Psoas muscle (tissue), 8 donors: ENCODE data around the gene PLEKHG2. TPM values are rescaled to one million over a fixed set of nuclear protein-coding genes. Genes with fewer than 3 reads are reported as not detected.
"Not testable (repeated sequence)": the region's sequence is repeated elsewhere in the genome, so short reads cannot be mapped to it uniquely, and the experiment has no call there.

Experiments
- ATAC-seq, 4 donors: fragments of 200-7000 bp; cut with Tn5 transposase; one replicate each; pipeline ENCODE4 v1.9.1; 2020; ENCODE audit warnings: moderate library complexity in 3 of 4, mild to moderate bottlenecking in 2 of 4
- DNase-seq, 2 donors: peaks; one replicate each; pipeline ENCODE4 v3.0.0-alpha.2; 2020
- H3K27ac ChIP-seq: fragments of 200-600 bp; one replicate; pipeline ENCODE4 v1.8.0; 2022
- H3K27me3 ChIP-seq, 3 donors: fragments of 200-600 bp in 1 of 3; one replicate each; pipeline versions ENCODE4 v1.6.1 to v1.8.0; 2013 to 2022; ENCODE audit warnings: low read length in 2 of 3, mild to moderate bottlenecking in 2 of 3, moderate library complexity in 1 of 3; ENCODE audit not compliant: insufficient read depth in 3 of 3
- H3K36me3 ChIP-seq, 2 donors: fragments of 200-600 bp in 1 of 2; one replicate each; pipeline versions ENCODE4 v1.6.1 to v1.8.0; 2013 to 2022; ENCODE audit warnings: low read depth in 1 of 2, mild to moderate bottlenecking in 1 of 2, moderate library complexity in 1 of 2; ENCODE audit not compliant: insufficient read depth in 1 of 2
- H3K4me1 ChIP-seq: fragments of 200-600 bp; one replicate; pipeline ENCODE4 v1.8.0; 2022
- H3K4me3 ChIP-seq: fragments of 200-600 bp; one replicate; pipeline ENCODE4 v1.8.0; 2022; ENCODE audit warnings: mild to moderate bottlenecking
- H3K9me3 ChIP-seq: fragments of 200-600 bp; one replicate; pipeline ENCODE4 v1.8.0; 2022
- WGBS, 3 donors: extraction: QIAGEN DNeasy Blood & Tissue Kit; methylation state at CpG; one replicate each; pipeline versions ENCODE4 v1.1.6 to v1.1.7; 2013; 5-methylcytosine and 5-hydroxymethylcytosine counted together
- intact Hi-C, 2 donors: fragments of 100-400 bp; cut with DNase I; formaldehyde crosslinking; loops; one replicate each; pipeline versions ENCODE4 v1.11.0 to v1.14.2; 2022
- polyA plus RNA-seq, 3 donors: library from polyadenylated mRNA; stranded (reverse); fragments of 200-250 nt; gene quantifications; one replicate each; pipeline ENCODE4 v1.2.3, GENCODE V29; 2013
- total RNA-seq, 4 donors: library from RNA; stranded (reverse); fragmentation: NEBNext Ultra II Directional in 2 of 4; extraction: Animal tissue kit (Norgen Biotek cat#: 25700) in 2 of 4; gene quantifications; one replicate each; pipeline versions ENCODE4 v1.2.1 to v1.2.4, GENCODE V29; 2021 to 2023
- TF ChIP-seq, protein P1 (sequence below): fragments of 200-600 bp; IDR thresholded peaks from one replicate; pipeline ENCODE4 v1.8.0; 2022; ENCODE audit warnings: antibody characterized with exemption
- donor health status: healthy with polysubstance abuse.
- donor health status: DM: no; HTN: no; CAD: no; lungs with moderate emphysema.
- donor health status: Bipolar disorder and iron deficiency.
- donor health status: healthy.
- donor health status: DM: yes; HTN: yes; CAD: no.
- donor health status: DM: no; HTN: no; CAD: no.
- donor health status: DM: no; HTN: no; CAD: no.
- donor health status: DM: yes; HTN: yes; CAD: no.

PLEKHG2 gene
- total and polyA plus RNA-seq, 7 donors: 2.4 to 8.0 (median 6.8) TPM

DNA sequence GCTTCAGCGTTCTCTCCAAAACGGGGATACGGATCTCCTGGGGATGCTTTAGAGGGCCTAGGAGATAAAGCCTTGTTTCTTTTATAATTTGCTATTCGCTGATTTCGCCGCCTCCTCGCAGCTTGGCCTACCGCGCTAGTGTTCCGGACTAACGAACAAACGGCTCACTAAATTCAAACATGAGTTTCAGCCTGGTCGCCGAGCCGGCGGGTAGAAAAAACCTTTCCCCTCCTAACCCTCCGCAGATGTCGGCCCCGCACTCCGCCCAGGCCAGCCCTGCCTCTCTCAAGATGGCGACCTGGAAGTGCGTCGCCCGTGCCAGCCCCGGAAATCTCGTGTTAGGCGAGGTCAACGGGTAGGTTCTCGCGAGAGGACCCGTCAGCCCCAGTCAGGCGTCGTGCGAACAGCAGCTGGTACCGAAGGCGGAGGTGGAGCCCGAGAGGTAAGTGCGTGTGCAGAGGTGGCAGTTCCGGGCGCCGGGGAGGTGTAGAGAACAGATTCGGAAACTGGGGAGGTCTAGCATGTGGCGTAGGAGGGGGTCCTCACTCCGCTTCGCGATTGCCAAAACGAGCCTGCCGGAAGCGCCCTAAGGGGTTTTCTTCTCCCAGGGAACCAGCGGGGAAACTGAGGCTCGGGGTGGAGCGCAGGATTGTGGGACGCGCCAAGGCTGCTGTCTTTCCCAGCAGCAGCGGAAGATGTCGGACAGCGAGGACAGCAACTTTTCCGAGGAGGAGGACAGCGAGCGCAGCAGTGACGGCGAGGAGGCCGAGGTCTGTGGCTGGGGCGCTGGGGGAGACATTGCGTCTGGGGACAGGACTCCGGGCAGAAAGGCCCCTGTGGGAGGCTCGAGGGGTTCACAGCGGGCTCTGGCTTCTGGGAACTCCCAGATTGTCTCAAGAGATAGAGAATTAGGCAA is 33.0 kb downstream of the PLEKHG2 start, which contains the start of gene SUPT5H:
TSS of gene SUPT5H (plus strand) at position 387 of the 916 bp plus-strand sequence. CDS start at position 696, 309 bp downstream.
- ATAC-seq (peak; percentile 98 to 100 (median 99)), DNase-seq (peak; percentile 97 to 98)
- H3K27ac ChIP-seq: peak within 1 kb of the TSS; percentile 95
- peaks cover 0 to 24% of the 10 kb centered on the region in 2 donors for H3K36me3 ChIP-seq
- H3K4me1 ChIP-seq: peaks cover 32% of the 10 kb centered on the region
- TF ChIP-seq, protein P1, sequence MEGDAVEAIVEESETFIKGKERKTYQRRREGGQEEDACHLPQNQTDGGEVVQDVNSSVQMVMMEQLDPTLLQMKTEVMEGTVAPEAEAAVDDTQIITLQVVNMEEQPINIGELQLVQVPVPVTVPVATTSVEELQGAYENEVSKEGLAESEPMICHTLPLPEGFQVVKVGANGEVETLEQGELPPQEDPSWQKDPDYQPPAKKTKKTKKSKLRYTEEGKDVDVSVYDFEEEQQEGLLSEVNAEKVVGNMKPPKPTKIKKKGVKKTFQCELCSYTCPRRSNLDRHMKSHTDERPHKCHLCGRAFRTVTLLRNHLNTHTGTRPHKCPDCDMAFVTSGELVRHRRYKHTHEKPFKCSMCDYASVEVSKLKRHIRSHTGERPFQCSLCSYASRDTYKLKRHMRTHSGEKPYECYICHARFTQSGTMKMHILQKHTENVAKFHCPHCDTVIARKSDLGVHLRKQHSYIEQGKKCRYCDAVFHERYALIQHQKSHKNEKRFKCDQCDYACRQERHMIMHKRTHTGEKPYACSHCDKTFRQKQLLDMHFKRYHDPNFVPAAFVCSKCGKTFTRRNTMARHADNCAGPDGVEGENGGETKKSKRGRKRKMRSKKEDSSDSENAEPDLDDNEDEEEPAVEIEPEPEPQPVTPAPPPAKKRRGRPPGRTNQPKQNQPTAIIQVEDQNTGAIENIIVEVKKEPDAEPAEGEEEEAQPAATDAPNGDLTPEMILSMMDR: no peak
- intact Hi-C loops: loop anchor here (10.0 kb wide), 1 partner anchor 89 kb away; the partner anchor contains the start of gene EID2B (in 2 of the 2)
- peak within 1 kb of the TSS; percentile 90 for H3K4me3 ChIP-seq
- 0 to 1% (median 0%) methylated on average over 59 to 68 of the region's 68 CpGs for WGBS, 3 donors
- H3K27me3 ChIP-seq: no peaks in the 10 kb centered on the region
- H3K9me3 ChIP-seq: no peaks in the 10 kb centered on the region

DNA sequence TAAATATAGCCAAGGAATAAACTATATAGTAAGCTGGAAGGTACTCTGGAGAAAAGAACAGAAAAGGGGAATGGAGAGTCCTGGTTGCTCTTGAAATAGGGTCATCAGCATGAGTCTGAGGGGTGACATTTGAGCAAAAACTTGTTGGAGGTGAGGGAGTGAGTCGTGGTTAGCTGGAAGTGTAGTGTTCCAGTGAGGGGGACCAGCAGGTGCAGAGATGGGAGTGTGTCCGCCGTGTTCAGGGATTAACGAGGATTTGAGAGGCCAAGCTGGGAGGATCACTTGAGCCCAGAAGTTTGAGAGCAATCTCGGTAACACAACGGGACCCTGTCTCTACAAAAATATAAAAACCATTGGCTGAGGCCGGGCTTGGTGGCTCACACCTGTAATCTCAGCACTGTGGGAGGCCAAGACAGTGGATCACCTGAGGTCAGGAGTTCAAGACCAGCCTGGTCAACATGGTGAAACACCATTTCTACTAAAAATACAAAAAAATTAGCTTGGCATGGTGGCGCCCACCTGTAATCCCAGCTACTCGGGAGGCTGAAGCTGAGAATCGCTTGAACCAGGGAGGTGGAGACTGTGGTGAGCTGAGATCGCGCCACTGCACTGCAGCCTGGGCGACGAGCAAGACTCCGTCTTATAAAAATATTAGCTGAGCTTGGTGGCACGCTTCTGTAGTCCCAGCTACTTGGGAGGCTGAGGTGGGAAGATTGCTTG is 34.1 kb downstream of the PLEKHG2 start:
- intact Hi-C loops: loop anchor here (10.0 kb wide), 1 partner anchor 88 kb away; the partner anchor contains the start of gene EID2B (in 2 of the 2)
- ATAC-seq (no peak), DNase-seq (peak in 1 of 2 donors; percentile 10)
- Histone ChIP-seq H3K36me3 (peaks cover 0 to 24% of the 10 kb centered on the region in 2 donors), H3K9me3 (no peaks in the 10 kb centered on the region), H3K4me3 (peak overlapping the region; percentile 90), H3K27me3 (no peaks in the 10 kb centered on the region), H3K4me1 (peaks cover 32% of the 10 kb centered on the region), H3K27ac (peak overlapping the region; percentile 95)
- TF ChIP-seq, protein P1: no peak
- WGBS, 3 donors: 70 to 74% (median 72%) methylated on average over 16 of the region's 16 CpGs

DNA sequence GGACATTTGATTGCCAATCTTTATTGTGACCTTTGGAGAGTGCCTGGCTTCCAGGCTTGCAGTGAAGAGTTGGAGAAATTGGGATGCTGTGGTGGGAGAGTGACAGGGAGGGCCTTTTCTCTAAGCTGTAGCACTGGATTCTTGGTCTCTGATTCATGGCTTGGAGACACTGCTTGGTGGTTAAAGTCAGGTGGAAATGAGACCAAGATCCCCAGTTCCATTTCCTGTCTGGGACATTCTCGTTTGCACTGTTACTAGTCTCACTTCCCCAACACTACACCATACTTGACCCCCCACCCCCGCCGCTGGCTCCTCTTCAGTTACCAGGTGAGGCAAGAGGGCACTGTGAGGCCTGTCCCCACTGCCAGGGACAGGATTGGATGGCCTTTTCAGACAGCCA is 35.8 kb downstream of the PLEKHG2 start:
- peak overlapping the region; percentile 3 for H3K27ac ChIP-seq
- no peaks in the 10 kb centered on the region for H3K27me3 ChIP-seq
- H3K36me3 ChIP-seq: peaks cover 0 to 29% of the 10 kb centered on the region in 2 donors
- ATAC-seq: no peak
- no peak overlapping the region for H3K4me3 ChIP-seq
- H3K4me1 ChIP-seq: peaks cover 32% of the 10 kb centered on the region
- intact Hi-C loops: loop anchor here (10.0 kb wide), 1 partner anchor 87 kb away; the partner anchor contains the start of gene EID2B (in 2 of the 2)
- H3K9me3 ChIP-seq: no peaks in the 10 kb centered on the region
- 67 to 82% (median 79%) methylated on average over 3 of the region's 3 CpGs for WGBS, 3 donors
- DNase-seq: no peak
- TF ChIP-seq, protein P1: no peak

DNA sequence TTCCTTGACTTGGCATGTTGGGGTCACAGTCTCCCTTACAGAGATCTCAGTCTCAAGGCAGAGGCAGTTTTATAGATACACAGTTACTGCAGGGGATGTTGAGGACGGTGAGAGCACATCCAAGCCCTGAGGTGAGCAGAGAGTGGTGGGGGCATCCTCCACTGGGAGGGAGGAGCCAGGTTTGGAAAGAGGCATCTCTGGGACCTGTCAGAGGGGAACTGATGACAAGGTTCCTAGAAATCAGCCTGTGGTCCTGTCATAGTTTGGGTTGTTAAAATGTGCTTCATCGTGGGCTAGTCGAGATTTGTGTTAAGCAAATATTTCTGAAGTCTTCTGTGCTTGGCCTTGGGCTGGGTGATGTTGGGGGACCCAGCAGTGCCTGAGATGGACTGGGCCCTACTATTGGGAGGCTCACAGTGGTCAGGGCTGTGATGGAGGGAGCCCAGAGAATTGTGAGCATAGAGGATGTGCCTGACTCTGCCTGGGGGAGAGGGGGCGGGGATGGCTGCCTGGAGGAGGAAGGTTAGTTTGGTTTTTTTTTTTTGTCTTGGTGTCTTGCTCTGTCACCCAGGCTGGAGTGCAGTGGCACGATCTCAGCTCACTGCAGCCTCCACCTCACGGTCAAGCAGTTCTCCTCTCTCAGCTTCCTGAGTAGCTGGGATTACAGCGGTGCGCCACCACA is 36.8 kb downstream of the PLEKHG2 start:
- Histone ChIP-seq H3K9me3 (no peaks in the 10 kb centered on the region), H3K4me1 (peaks cover 30% of the 10 kb centered on the region), H3K4me3 (no peak overlapping the region), H3K27ac (no peak overlapping the region), H3K36me3 (peaks cover 0 to 38% of the 10 kb centered on the region in 2 donors), H3K27me3 (no peaks in the 10 kb centered on the region)
- ATAC-seq: no peak
- TF ChIP-seq, protein P1: no peak
- intact Hi-C loops: loop anchor here (10.0 kb wide), 1 partner anchor 86 kb away; the partner anchor contains the start of gene EID2B (in 2 of the 2)
- WGBS, 3 donors: 75 to 85% (median 77%) methylated on average over 8 of the region's 8 CpGs
- DNase-seq: no peak

DNA sequence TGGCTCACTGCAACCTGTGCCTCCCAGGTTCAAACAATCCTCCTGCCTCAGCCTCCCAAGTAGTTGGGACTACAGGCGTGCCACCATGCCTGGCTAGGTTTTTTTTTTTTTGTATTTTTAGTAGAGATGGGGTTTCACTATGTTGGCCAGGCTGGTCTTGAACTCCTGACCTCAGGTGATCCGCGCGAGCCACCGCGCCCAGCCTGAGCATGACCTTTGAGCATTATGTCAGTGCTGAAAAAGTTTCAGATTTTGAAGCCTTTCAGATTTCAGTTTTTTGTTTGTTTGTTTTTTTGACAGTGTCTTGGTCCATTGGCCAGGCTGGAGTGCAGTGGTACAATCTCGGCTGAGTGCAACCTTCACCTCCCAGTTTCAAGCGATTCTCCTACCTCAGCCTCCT is 38.8 kb downstream of the PLEKHG2 start:
- H3K27ac ChIP-seq, H3K4me3 ChIP-seq, ATAC-seq, DNase-seq, H3K9me3 ChIP-seq, H3K27me3 ChIP-seq, intact Hi-C loops: not testable (repeated sequence)
- Histone ChIP-seq H3K36me3 (peaks cover 0 to 48% of the 10 kb centered on the region in 2 donors), H3K4me1 (peaks cover 24% of the 10 kb centered on the region)
- 91 to 95% (median 93%) methylated on average over 8 of the region's 8 CpGs for WGBS, 3 donors
